GM12801 (cell line): Measurements from ENCODE around the gene ZSCAN23.

ENCODE experiments used
- CTCF ChIP-seq: IDR thresholded peaks from one replicate; pipeline ENCODE4 v1.5.1; 2011; ENCODE audit warnings: control low read depth; ENCODE audit not compliant: insufficient read length; ENCODE audit errors: extremely low read depth

The ZSCAN23 gene

GRCh38 chr6:28401172-28401571 lies 42.1 kb downstream of the ZSCAN23 start:
- TF ChIP-seq CTCF, result no peak

GRCh38 chr6:28400122-28400451 lies 43.2 kb downstream of the ZSCAN23 start:
- no peak for TF ChIP-seq CTCF

GRCh38 chr6:28399350-28400121 lies 43.8 kb downstream of the ZSCAN23 start, which contains the start of gene ZSCAN12:
TSS of gene ZSCAN12 (minus strand) at chr6:28399747. CDS start at chr6:28398405, 1,342 bp downstream.
- no peak for TF ChIP-seq CTCF

GRCh38 chr6:28395918-28396317 lies 47.4 kb downstream of the ZSCAN23 start:
- no peak for TF ChIP-seq CTCF

- TF ChIP-seq CTCF, result no peak
Observed at GRCh38 chr6:28393912-28394662, 49.2 kb downstream of the ZSCAN23 start.

GRCh38 chr6:28390688-28391087 lies 52.6 kb downstream of the ZSCAN23 start:
- no peak for TF ChIP-seq CTCF

- no peak for TF ChIP-seq CTCF
Observed at GRCh38 chr6:28384143-28384533, 59.2 kb downstream of the ZSCAN23 start.
